ENCODE data around the gene NR3C2.

- TF ChIP-seq CTCF (IDR thresholded peaks at IDR 0.05; ENCODE audit: low read length), result no peak
- TF ChIP-seq EZH2phosphoT487 (IDR thresholded peaks at IDR 0.05; ENCODE audit: low read length), result no peak
- TF ChIP-seq EZH2 (optimal IDR thresholded peaks at IDR 0.05; ENCODE audit: low read depth, low read length), result no peak
Observed at GRCh38 chr4:148333265-148333664, 108.9 kb downstream of the NR3C2 start.
